IPS-18a (cell line): ENCODE results near the gene PAFAH2.

Experiments used
- H3K27ac ChIP-seq: one replicate; pipeline ENCODE4 v1.5.1; 2013; ENCODE audit warnings: low read length
- H3K27me3 ChIP-seq: one replicate; pipeline ENCODE4 v1.6.1; 2013; ENCODE audit warnings: mild to moderate bottlenecking, low read length; ENCODE audit not compliant: control insufficient read depth, insufficient read depth
- H3K36me3 ChIP-seq: one replicate; pipeline ENCODE4 v1.6.1; 2013; ENCODE audit warnings: low read depth, low read length; ENCODE audit not compliant: control insufficient read depth
- H3K4me1 ChIP-seq: one replicate; pipeline ENCODE4 v1.6.1; 2013; ENCODE audit warnings: low read depth, low read length; ENCODE audit not compliant: control insufficient read depth
- H3K4me3 ChIP-seq: one replicate; pipeline ENCODE4 v1.5.1; 2013; ENCODE audit warnings: low read length
- H3K9ac ChIP-seq: one replicate; pipeline ENCODE4 v1.6.1; 2013; ENCODE audit warnings: mild to moderate bottlenecking, low read length, moderate library complexity
- H3K9me3 ChIP-seq: one replicate; pipeline ENCODE4 v1.6.1; 2013; ENCODE audit warnings: low read depth, low read length; ENCODE audit not compliant: control insufficient read depth

The PAFAH2 gene

DNA sequence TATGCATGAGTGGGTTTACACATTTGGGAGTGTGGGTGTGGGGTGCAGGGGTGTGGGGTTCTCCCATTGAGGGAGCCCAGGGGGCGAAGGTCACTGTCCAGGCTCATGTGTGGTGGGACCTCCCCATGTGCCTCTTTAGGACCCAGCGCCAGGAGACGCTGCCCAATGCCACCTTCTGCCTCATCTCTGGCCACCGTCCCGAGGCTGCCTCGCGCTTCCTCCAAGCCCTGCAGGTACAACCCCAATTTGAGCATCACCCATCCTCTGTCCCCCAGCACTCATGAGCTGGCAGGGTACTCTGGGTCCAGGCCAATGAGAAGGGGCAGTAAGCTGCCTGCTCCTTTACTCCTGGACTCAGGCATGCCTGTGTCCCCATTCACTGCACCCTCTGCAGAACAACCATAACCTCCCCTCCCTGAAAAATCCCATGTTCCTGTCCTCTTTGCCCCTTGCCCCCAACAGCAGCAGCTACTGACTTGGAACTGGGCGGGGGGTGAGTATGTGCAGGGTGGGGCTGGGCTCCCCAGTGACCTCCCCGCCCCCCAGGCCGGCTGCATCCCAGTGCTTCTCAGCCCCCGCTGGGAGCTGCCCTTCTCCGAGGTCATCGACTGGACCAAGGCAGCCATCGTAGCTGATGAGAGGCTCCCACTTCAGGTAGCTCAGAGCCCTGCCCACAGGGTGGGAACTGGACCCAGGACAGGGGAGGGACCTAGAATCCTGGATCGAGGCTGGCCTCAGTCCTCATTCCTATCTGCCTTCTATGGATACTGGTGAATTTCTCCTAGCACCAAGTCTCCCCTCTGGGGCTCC, 31.4 kb upstream of the PAFAH2 start:
- H3K27ac ChIP-seq, result no peak overlapping the region
- no peak overlapping the region for H3K4me3 ChIP-seq
- H3K9me3 ChIP-seq, result no peaks in the 10 kb centered on the region
- no peak overlapping the region for H3K9ac ChIP-seq
- H3K36me3 ChIP-seq, result no peaks in the 10 kb centered on the region
- no peaks in the 10 kb centered on the region for H3K4me1 ChIP-seq
- peaks cover 12% of the 10 kb centered on the region for H3K27me3 ChIP-seq

DNA sequence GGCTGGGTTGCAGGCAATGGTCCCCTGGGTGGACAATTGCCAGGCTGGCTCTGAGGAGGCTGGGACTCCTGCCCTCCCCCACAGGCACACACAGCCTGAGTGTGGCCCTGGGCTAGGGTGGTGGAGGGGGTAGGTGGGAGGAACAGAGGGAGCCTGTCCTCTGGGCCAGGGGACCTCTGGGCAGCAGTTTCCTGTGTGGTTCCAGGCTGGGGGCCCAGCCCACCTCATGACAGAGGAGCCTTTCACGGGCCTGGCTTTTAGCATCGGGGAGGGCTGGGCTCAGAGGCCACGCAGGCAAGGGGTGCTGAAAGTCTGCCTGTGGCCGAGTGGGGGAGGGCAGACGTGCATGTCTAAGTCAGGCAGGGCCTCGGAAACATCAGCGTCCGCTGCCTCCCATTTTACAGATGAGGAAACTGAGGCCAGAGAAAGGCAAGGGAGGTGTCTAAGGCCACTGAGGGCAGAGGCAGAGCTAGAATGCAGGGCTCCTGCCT, 30.7 kb upstream of the PAFAH2 start:
- H3K27me3 ChIP-seq, result peaks cover 5% of the 10 kb centered on the region
- no peak overlapping the region for H3K27ac ChIP-seq

DNA sequence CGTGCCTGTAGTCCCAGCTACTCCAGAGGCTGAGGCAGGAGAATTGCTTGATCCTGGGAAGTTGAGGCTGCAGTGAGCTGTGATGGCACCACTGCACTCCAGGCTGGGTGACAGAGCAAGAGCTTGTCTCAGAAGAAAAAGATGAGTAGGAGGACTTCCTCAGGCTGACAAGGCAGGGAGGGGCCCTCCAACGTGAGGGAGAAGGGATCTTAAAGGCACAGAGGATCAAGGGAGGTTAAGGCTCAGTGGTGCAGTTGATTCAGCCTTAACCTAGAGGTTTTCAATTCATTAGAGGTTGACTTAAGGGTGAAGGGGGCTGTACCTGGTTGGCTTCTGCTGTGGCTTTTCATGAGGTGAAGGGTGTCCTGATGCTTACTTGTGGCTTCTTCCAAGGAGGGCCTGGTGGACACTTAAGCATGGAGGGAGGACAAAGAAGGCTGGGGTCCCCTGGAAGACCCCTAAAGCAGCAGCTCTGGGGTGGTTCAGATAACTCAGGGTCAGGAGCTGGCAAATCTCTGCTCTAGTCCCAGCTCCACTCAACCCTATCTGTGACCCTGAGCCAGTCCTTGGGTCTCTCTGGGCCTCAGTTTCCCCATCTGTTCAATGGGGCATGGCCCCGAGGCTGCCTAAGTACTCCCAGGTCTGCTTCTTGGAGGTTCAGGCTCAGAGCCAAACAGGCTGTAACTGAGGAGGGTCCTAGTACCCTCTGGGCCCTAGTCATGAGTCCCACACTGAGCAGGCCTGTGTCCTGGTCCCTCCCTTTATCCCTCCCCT, 30.0 kb upstream of the PAFAH2 start:
- H3K36me3 ChIP-seq, result no peaks in the 10 kb centered on the region
- no peak overlapping the region for H3K27ac ChIP-seq
- no peaks in the 10 kb centered on the region for H3K9me3 ChIP-seq
- H3K27me3 ChIP-seq, result no peaks in the 10 kb centered on the region
- no peaks in the 10 kb centered on the region for H3K4me1 ChIP-seq
- no peak overlapping the region for H3K4me3 ChIP-seq
- H3K9ac ChIP-seq, result no peak overlapping the region

More for the DNA sequence above, 30.7 kb upstream of the PAFAH2 start:
- Histone ChIP-seq H3K4me1 (no peaks in the 10 kb centered on the region), H3K9me3 (no peaks in the 10 kb centered on the region), H3K9ac (no peak overlapping the region), H3K36me3 (no peaks in the 10 kb centered on the region), H3K4me3 (no peak overlapping the region)

DNA sequence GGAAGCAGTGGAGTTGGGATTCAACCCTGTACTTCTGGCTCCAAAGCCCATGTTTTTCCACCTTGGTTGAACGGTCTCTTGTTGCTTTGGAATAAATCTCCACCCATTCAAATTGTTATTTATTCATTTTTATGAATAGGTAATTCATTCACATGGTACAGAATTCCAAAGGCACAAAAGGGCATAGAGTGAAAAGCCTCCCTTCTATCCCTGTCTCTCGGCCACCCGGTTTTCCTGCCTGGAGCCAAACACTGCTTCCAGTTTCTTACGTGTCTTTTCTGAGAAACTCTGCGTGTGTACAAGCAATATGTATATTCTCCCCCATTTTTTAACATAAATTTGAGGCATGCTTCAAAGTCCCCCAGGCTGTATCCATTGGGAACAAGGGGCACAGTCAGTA, 27.7 kb upstream of the PAFAH2 start:
- H3K27me3 ChIP-seq, result no peaks in the 10 kb centered on the region
- no peak overlapping the region for H3K27ac ChIP-seq
- H3K36me3 ChIP-seq, result no peaks in the 10 kb centered on the region
- H3K9me3 ChIP-seq, result no peaks in the 10 kb centered on the region
- H3K4me1 ChIP-seq, result no peaks in the 10 kb centered on the region
- H3K4me3 ChIP-seq, result no peak overlapping the region
- no peak overlapping the region for H3K9ac ChIP-seq

DNA sequence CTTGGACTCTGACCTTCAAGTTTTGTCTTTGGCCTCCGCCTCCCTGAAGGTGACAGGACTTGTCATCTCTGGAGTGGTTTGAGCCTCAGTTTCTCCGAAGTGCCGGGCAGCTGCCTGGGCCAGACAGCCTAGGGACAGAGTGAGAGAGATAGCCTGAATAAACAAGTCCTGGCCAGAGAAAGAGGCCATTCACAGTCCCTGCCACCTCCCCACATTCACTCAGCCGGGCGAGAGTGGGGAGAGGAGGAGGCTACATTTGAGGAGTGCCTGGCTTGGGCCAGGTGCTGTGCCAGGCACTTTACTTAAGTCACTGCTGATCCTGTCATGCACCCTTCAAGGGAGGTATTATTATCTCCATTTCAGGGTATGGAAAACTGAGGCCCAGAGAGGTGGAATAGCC, 27.2 kb upstream of the PAFAH2 start:
- Histone ChIP-seq H3K27me3 (no peaks in the 10 kb centered on the region), H3K9ac (no peak overlapping the region), H3K4me3 (no peak overlapping the region), H3K9me3 (no peaks in the 10 kb centered on the region), H3K36me3 (no peaks in the 10 kb centered on the region), H3K4me1 (no peaks in the 10 kb centered on the region), H3K27ac (no peak overlapping the region)

DNA sequence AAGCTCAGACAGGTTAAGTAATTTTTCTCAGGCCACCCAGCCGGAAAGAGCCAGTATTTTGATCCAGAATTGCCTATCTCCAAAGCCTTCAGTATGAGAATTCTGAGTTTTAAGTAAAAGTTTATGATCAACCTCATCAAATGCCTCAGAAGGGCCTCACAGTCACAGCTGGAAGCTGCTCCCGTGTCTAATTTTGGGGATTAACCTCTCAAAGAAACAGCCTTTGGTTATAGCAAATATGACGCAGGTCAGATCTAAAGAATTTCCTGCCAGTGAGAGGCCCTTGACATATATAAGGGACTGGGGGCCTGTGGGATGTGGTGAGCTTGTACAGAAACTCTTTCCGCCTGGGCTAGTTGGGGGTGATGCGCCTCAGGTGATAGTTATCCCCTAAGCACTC, 26.0 kb upstream of the PAFAH2 start:
- Histone ChIP-seq H3K9me3 (no peaks in the 10 kb centered on the region), H3K27me3 (no peaks in the 10 kb centered on the region), H3K27ac (no peak overlapping the region), H3K9ac (no peak overlapping the region), H3K4me1 (no peaks in the 10 kb centered on the region), H3K4me3 (no peak overlapping the region), H3K36me3 (no peaks in the 10 kb centered on the region)

DNA sequence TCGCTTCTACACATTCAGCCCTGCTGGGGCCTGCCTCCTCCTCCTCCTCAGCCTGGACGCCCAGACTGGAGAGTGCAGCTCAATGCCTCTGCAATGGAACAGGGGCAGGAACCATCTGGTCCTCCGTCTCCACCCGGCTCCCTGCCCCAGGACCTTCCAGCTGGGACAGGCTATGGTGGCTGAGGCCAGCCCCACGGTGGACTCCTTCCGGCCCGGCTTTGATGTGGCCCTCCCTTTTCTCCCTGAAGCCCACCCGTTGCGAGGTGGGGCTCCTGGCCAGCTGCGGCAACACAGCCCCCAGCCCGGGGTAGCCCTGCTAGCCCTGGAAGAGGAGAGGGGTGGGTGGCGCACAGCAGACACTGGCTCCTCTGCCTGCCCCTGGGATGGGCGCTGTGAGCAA, 25.1 kb upstream of the PAFAH2 start:
- no peaks in the 10 kb centered on the region for H3K4me1 ChIP-seq
- no peak overlapping the region for H3K27ac ChIP-seq
- no peaks in the 10 kb centered on the region for H3K9me3 ChIP-seq
- H3K9ac ChIP-seq, result no peak overlapping the region
- no peaks in the 10 kb centered on the region for H3K27me3 ChIP-seq
- H3K36me3 ChIP-seq, result no peaks in the 10 kb centered on the region
- no peak overlapping the region for H3K4me3 ChIP-seq

DNA sequence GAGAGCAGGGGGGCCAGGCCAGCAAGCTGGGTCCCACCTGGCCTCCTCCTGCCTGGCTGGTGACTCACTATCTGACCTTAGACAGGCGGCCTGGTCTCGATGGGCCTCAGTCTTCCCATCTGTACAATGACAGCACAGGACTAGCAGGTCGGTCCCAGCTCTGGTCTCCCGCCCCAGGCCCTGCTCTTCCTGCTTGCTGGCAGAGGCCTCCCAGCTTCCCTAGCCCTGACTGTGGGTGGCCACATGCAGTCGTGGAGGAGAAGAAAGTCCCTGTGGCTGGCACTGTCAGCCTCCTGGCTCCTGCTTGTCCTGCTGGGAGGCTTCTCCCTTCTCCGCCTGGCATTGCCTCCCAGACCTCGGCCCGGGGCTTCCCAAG, 24.5 kb upstream of the PAFAH2 start:
- Histone ChIP-seq H3K27me3 (no peaks in the 10 kb centered on the region), H3K4me3 (no peak overlapping the region), H3K4me1 (no peaks in the 10 kb centered on the region), H3K9ac (no peak overlapping the region), H3K36me3 (no peaks in the 10 kb centered on the region), H3K9me3 (no peaks in the 10 kb centered on the region), H3K27ac (no peak overlapping the region)

DNA sequence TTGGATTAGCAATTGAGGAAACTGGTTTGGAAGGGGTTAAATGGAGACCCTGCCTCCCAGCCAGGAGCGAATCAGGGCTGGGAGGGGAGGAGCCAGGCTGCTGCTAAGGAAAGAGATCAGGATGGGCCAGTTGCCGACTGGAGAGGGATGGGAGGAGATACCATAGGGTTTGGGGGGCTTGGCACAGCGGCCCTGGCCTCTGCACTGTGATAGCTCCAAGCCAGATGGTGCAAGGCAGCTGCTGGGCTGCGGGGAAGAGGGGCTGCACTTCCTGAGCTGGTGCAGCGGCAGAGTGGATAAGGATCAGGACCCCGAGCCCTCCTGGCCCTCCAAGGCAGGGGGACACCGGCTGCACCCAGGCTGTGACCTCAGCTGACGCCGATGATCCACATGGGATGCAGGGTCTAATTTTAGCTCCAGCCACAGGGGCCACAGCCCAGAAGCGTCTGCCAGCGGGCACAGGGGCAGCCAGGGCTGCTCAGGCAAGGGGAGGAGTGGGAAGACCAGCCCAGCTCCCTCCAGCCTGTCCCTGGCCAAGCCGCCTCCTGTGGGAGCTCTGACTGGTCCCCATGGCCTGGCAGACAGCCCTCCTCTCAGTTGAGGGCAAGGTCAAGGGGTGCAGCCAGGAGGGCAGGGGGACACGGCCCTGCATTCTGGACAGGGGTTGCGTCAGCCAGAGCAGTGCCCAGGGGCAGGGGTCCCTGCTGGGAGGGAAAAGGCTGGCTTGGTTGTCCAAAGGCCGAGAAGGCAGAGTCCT, 24.0 kb upstream of the PAFAH2 start, which contains the start of gene EXTL1:
Gene EXTL1, plus strand, starts transcription at position 129 of the 757 bp plus-strand sequence. CDS start 872 bp downstream, outside the sequence.
- Histone ChIP-seq H3K4me3 (peak within 1 kb of the TSS; percentile 46), H3K9ac (no peak within 1 kb of the TSS), H3K4me1 (no peaks in the 10 kb centered on the region), H3K27me3 (no peaks in the 10 kb centered on the region), H3K36me3 (no peaks in the 10 kb centered on the region), H3K27ac (no peak within 1 kb of the TSS), H3K9me3 (no peaks in the 10 kb centered on the region)

DNA sequence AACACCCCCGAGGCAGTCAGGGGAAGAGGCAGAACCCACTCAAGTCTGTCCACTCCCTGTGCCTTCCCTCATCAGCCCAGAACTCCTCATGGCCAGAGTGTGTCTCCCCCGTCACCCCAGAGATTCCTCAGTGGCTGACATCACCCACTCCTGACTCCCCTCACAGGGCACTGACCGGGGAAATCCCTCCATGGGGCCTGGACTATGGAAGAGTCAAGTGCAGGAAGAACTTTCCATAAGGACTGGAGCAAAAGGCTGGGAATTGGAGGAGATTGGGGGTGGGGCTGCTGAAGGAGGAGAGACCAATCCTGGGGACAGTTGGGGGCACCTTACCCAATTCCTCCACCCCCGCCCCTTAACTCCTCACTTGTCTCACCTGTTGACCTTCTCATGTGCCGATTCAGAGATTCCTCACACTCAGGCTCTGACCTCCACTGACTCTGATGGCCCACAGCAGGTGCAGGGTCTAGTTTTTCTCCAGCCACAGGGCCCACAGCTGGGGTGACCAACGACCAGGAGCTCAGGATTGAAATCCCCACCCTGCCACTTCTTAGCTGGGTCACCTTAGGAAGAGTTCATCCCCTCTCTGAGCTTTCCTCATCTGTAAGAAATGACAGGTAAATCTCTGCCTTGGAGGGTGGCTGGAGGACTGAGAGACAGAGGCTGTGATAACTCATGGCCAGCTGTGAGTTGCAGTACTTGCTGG, 23.2 kb upstream of the PAFAH2 start:
- Histone ChIP-seq H3K36me3 (no peaks in the 10 kb centered on the region), H3K4me1 (no peaks in the 10 kb centered on the region), H3K27ac (no peak overlapping the region), H3K27me3 (no peaks in the 10 kb centered on the region), H3K4me3 (no peak overlapping the region), H3K9ac (no peak overlapping the region), H3K9me3 (no peaks in the 10 kb centered on the region)

DNA sequence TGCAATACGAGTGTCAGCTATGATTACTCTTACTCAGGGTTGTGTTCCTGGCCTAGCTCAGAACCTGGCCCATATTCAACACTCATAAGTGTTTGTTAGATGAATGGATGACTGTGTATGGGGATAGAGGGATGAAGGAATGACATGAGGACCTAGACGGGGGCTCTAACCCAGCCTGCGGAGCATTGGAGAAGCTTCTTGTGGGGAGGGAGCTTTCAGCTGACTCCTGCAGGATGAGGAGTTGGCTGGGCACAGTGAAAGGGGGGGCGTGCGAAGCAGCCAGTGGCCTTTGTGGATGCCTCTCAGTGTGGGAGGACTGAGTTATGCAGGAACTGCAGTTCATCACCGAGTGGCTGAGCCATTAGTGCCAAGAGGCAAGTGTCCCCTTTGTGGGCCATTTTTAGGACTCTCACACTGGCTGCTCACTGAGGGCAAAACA, 22.5 kb upstream of the PAFAH2 start:
- no peaks in the 10 kb centered on the region for H3K4me1 ChIP-seq
- H3K4me3 ChIP-seq, result no peak overlapping the region
- no peaks in the 10 kb centered on the region for H3K9me3 ChIP-seq
- no peaks in the 10 kb centered on the region for H3K27me3 ChIP-seq
- no peak overlapping the region for H3K9ac ChIP-seq
- H3K36me3 ChIP-seq, result no peaks in the 10 kb centered on the region
- H3K27ac ChIP-seq, result no peak overlapping the region
